B cell (primary cell): ENCODE measurements around the gene ORAI2.

Experiments
- CTCF ChIP-seq: fragments of 200-600 bp; IDR thresholded peaks from one replicate; pipeline ENCODE4 v1.8.0; 2022; ENCODE audit warnings: antibody characterized with exemption, mild to moderate bottlenecking
- EZH2 ChIP-seq: IDR thresholded peaks from 2 replicates; pipeline ENCODE4 v1.6.1; 2012; ENCODE audit warnings: borderline replicate concordance, low read depth, mild to moderate bottlenecking, moderate library complexity, low read length; ENCODE audit not compliant: insufficient read depth, poor library complexity, severe bottlenecking

- no peak for TF ChIP-seq CTCF
- TF ChIP-seq EZH2: no peak
Measured at GRCh38 chr7:102421706-102422240, 11.6 kb upstream of the ORAI2 start.
